H1 (cell line): ENCODE measurements around the gene CIAO3.

Source experiments
- CREB1 ChIP-seq: IDR thresholded peaks from 2 replicates; pipeline ENCODE4 v1.6.1; 2012; ENCODE audit warnings: inconsistent platforms
- POU5F1 ChIP-seq: IDR thresholded peaks from 2 replicates; pipeline ENCODE4 v1.6.1; 2011; ENCODE audit warnings: low read depth, mild to moderate bottlenecking, low read length, moderate library complexity
- SIN3A ChIP-seq, 2 experiments: IDR thresholded peaks in 1 of 2; conservative IDR thresholded peaks in 1 of 2; 2 replicates each; pipeline ENCODE4 v1.6.1; 2011 to 2012; ENCODE audit warnings: low read length in 2 of 2, improper control_type of control experiment in 1 of 2, low read depth in 1 of 2, mild to moderate bottlenecking in 1 of 2
- TAF1 ChIP-seq: IDR thresholded peaks from 2 replicates; pipeline ENCODE4 v1.6.1; 2011; ENCODE audit warnings: mild to moderate bottlenecking, low read depth, low read length
- ZNF274 ChIP-seq: IDR thresholded peaks from 2 replicates; pipeline ENCODE4 v1.7.0; 2012; ENCODE audit warnings: low read length, borderline replicate concordance; ENCODE audit errors: extremely low read depth
- TF ChIP-seq, protein P1 (sequence below): IDR thresholded peaks from 2 replicates; pipeline ENCODE4 v1.6.1; 2011; ENCODE audit warnings: low read length, improper control_type of control experiment

GRCh38 chr16:682493-683395, 58.1 kb downstream of the CIAO3 start:
- TF ChIP-seq, protein P1, sequence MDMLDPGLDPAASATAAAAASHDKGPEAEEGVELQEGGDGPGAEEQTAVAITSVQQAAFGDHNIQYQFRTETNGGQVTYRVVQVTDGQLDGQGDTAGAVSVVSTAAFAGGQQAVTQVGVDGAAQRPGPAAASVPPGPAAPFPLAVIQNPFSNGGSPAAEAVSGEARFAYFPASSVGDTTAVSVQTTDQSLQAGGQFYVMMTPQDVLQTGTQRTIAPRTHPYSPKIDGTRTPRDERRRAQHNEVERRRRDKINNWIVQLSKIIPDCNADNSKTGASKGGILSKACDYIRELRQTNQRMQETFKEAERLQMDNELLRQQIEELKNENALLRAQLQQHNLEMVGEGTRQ, result no peak
- no peak for TF ChIP-seq SIN3A (conservative IDR thresholded peaks at IDR 0.05 in 1 of 2, IDR thresholded peaks at IDR 0.05 in 1 of 2; ENCODE audit: low read depth in 1 of 2, low read length in 2 of 2)
- no peak for TF ChIP-seq POU5F1
- no peak for TF ChIP-seq ZNF274
- TF ChIP-seq TAF1, result no peak
- no peak for TF ChIP-seq CREB1
